ENCODE measurements around the gene CXCL17.

- TF ChIP-seq POLR2A (IDR thresholded peaks at IDR 0.05; ENCODE audit: low read depth, low read length) (no peak), POLR2AphosphoS5 (IDR thresholded peaks at IDR 0.05; ENCODE audit: low read depth, low read length) (no peak), TAF1 (IDR thresholded peaks at IDR 0.05; ENCODE audit: low read depth, low read length) (no peak), PAX5 (IDR thresholded peaks at IDR 0.05; ENCODE audit: insufficient read depth, low read length, severe bottlenecking) (no peak)
Observed at GRCh38 chr19:42422901-42423461, 19.8 kb downstream of the CXCL17 start.

Data from GM12891 (cell line).